K562 (cell line): ENCODE results near the gene PODN. TPM values are rescaled to one million over a fixed set of nuclear protein-coding genes. Genes with fewer than 3 reads are reported as not detected.

Experiments
- ATAC-seq: fragments of 200-7000 bp; cut with Tn5 transposase; 3 replicates; pipeline ENCODE4 v1.9.1; 2020; ENCODE audit warnings: moderate library complexity
- BruUV-seq: library from RNA; stranded (reverse); fragments of 400-500 nt; replicated peaks from 2 replicates; lab custom pipeline; 2021; lab: Mats Ljungman, UMichigan
- CTCF ChIA-PET: fragments of 300-600 bp; formaldehyde crosslinking; extraction: SDS; loops from one replicate; lab custom pipeline; 2021; ENCODE audit warnings: low intra/inter-chr PET ratio; lab: Yijun Ruan, JAX
- POLR2A ChIA-PET: fragments of 300-600, 350-650 bp; sonication (Branson Sonifier 250); formaldehyde crosslinking; extraction: SDS; loops from one replicate; lab custom pipeline; 2021; ENCODE audit warnings: antibody characterized with exemption, inconsistent platforms; lab: Yijun Ruan, JAX
- DNase-seq, 4 experiments: peaks; one replicate each; pipeline versions ENCODE4 v3.0.0 to v3.0.0-alpha.2; 2011 to 2018; ENCODE audit warnings: low spot score in 3 of 4, mixed read lengths in 3 of 4; ENCODE audit errors: extremely low read depth in 1 of 4
- FAIRE-seq: peaks from 2 replicates; lab custom pipeline; 2011; peaks lifted over from hg19 to GRCh38; lab: Jason Lieb, UNC
- H2AFZ ChIP-seq: 2 replicates; pipeline ENCODE4 v1.6.0; 2011; ENCODE audit warnings: low read depth, low read length, control low read depth, inconsistent platforms
- H3K27ac ChIP-seq: fragments of 200-600 bp; 3 replicates; pipeline ENCODE4 v1.8.0; 2011; ENCODE audit warnings: low read depth, mild to moderate bottlenecking, control low read depth, inconsistent platforms, low read length, moderate library complexity, mixed read lengths; ENCODE audit errors: extremely low read depth
- H3K27me3 ChIP-seq, 2 experiments: fragments of 300-600 bp in 1 of 2; 2 replicates in 1 of 2; 3 replicates in 1 of 2; pipeline versions ENCODE4 v1.6.0 to v1.8.0; 2011; ENCODE audit warnings: inconsistent platforms in 2 of 2, low read length in 2 of 2, mild to moderate bottlenecking in 1 of 2, mixed read lengths in 1 of 2, moderate library complexity in 1 of 2; ENCODE audit not compliant: control insufficient read depth in 2 of 2, insufficient read depth in 2 of 2
- H3K36me3 ChIP-seq: fragments of 300-600 bp; 3 replicates; pipeline ENCODE4 v1.8.0; 2011; ENCODE audit warnings: mild to moderate bottlenecking, low read length, inconsistent platforms; ENCODE audit not compliant: control insufficient read depth, insufficient read depth
- H3K4me1 ChIP-seq, 2 experiments: fragments of 200-600 bp in 1 of 2; replicated peaks in 1 of 2; 2 replicates in 1 of 2; 3 replicates in 1 of 2; pipeline versions ENCODE4 v1.5.1 to v1.8.0; 2011; ENCODE audit warnings: inconsistent platforms in 2 of 2, low read length in 2 of 2, mild to moderate bottlenecking in 1 of 2, mixed read lengths in 1 of 2, moderate library complexity in 1 of 2; ENCODE audit not compliant: control insufficient read depth in 2 of 2, insufficient read depth in 2 of 2
- H3K4me2 ChIP-seq: 2 replicates; pipeline ENCODE4 v1.6.1; 2011; ENCODE audit warnings: low read length, control low read depth, inconsistent platforms, mixed read lengths; ENCODE audit not compliant: insufficient read depth
- H3K4me3 ChIP-seq: fragments of 200-600 bp; sonication (generic), shearing (Covaris generic); 2 replicates; pipeline ENCODE4 v1.5.1; 2016; ENCODE audit warnings: control low read depth, inconsistent platforms
- H3K79me2 ChIP-seq: fragments of 200-600 bp; 3 replicates; pipeline ENCODE4 v1.8.0; 2011; ENCODE audit warnings: low read length, inconsistent platforms; ENCODE audit not compliant: control insufficient read depth, insufficient read depth
- H3K9ac ChIP-seq, 2 experiments: 2 replicates each; pipeline versions ENCODE4 v1.6.0 to v1.6.1; 2011; ENCODE audit warnings: low read depth in 2 of 2, low read length in 2 of 2, control low read depth in 1 of 2, inconsistent platforms in 1 of 2, mild to moderate bottlenecking in 1 of 2, mixed read lengths in 1 of 2; ENCODE audit not compliant: insufficient read depth in 1 of 2
- H3K9me1 ChIP-seq: one replicate; pipeline ENCODE4 v1.6.0; 2011; ENCODE audit warnings: inconsistent platforms, mild to moderate bottlenecking, low read length, moderate library complexity; ENCODE audit not compliant: control insufficient read depth, insufficient read depth
- H3K9me3 ChIP-seq: replicated peaks from 2 replicates; pipeline ENCODE4 v1.5.1; 2011; ENCODE audit warnings: low read depth, low read length, inconsistent platforms; ENCODE audit not compliant: control insufficient read depth, insufficient read depth
- H4K20me1 ChIP-seq: replicated peaks from 2 replicates; pipeline ENCODE4 v1.6.1; 2011; ENCODE audit warnings: low read length, inconsistent platforms, mixed read lengths; ENCODE audit not compliant: control insufficient read depth, insufficient read depth
- ARID1B ChIP-seq: fragments of 450-650 bp; IDR thresholded peaks from 2 replicates; pipeline ENCODE4 v1.6.1; 2016; ENCODE audit warnings: antibody characterized with exemption, mild to moderate bottlenecking, inconsistent platforms
- BRF2 ChIP-seq: IDR thresholded peaks from 3 replicates; pipeline ENCODE4 v1.6.1; 2011; ENCODE audit warnings: borderline replicate concordance, mild to moderate bottlenecking; ENCODE audit not compliant: insufficient read length, insufficient read depth
- CHD4 ChIP-seq: fragments of 200-600 bp; sonication (generic); IDR thresholded peaks from 3 replicates; pipeline ENCODE4 v1.6.1; 2012; ENCODE audit warnings: low read depth, mild to moderate bottlenecking, mixed read lengths, low read length, inconsistent platforms; ENCODE audit not compliant: insufficient read depth, insufficient replicate concordance, poor library complexity, severe bottlenecking
- EWSR1 ChIP-seq: fragments of 450-650 bp; IDR thresholded peaks from 2 replicates; pipeline ENCODE4 v1.6.1; 2018; ENCODE audit warnings: borderline replicate concordance, mild to moderate bottlenecking, low read depth, moderate library complexity; ENCODE audit not compliant: partially characterized antibody
- HMGN3 ChIP-seq: IDR thresholded peaks from 2 replicates; pipeline ENCODE4 v1.6.1; 2011; ENCODE audit warnings: borderline replicate concordance, low read depth, mild to moderate bottlenecking, mixed read lengths, low read length; ENCODE audit not compliant: insufficient read length; ENCODE audit errors: extremely low read depth
- KDM1A ChIP-seq, 2 experiments: fragments of 450-650 bp; IDR thresholded peaks; 2 replicates each; pipeline ENCODE4 v1.6.1; 2016; ENCODE audit warnings: mild to moderate bottlenecking in 2 of 2
- MITF ChIP-seq: IDR thresholded peaks from 2 replicates; pipeline ENCODE4 v1.6.1; 2014; ENCODE audit warnings: antibody characterized with exemption
- POLR3A ChIP-seq: IDR thresholded peaks from 2 replicates; pipeline ENCODE4 v1.6.1; 2011; ENCODE audit warnings: borderline replicate concordance, mild to moderate bottlenecking, moderate library complexity; ENCODE audit not compliant: insufficient read length, insufficient read depth; ENCODE audit errors: extremely low read depth
- RAD51 ChIP-seq: fragments of 450-650 bp; IDR thresholded peaks from 2 replicates; pipeline ENCODE4 v1.7.1; 2016; ENCODE audit warnings: low read depth, mild to moderate bottlenecking, borderline replicate concordance
- TAL1 ChIP-seq: fragments of 450-650 bp; IDR thresholded peaks from 2 replicates; pipeline ENCODE4 v1.6.1; 2016; ENCODE audit warnings: mild to moderate bottlenecking
- ZBTB49 ChIP-seq: sonication (generic); formaldehyde crosslinking; IDR thresholded peaks from 2 replicates; pipeline ENCODE4 v1.8.0; 2022; ENCODE audit warnings: missing genetic modification reagents, mild to moderate bottlenecking, borderline replicate concordance
- ZBTB5 ChIP-seq: fragments of 450-650 bp; IDR thresholded peaks from 2 replicates; pipeline ENCODE4 v1.6.1; 2017; ENCODE audit warnings: antibody characterized with exemption
- ZBTB7A ChIP-seq: IDR thresholded peaks from 2 replicates; pipeline ENCODE4 v1.6.1; 2011; ENCODE audit warnings: low read depth, mild to moderate bottlenecking, low read length, moderate library complexity, borderline replicate concordance; ENCODE audit not compliant: control insufficient read depth
- ZNF124 ChIP-seq: sonication (generic); formaldehyde crosslinking; IDR thresholded peaks from 2 replicates; pipeline ENCODE4 v1.8.1; 2022; ENCODE audit warnings: missing genetic modification reagents
- ZNF217 ChIP-seq: sonication (generic); formaldehyde crosslinking; IDR thresholded peaks from 2 replicates; pipeline ENCODE4 v1.8.0; 2022; ENCODE audit warnings: mild to moderate bottlenecking, missing genetic modification reagents
- ZNF830 ChIP-seq: fragments of 250-450 bp; sonication (Bioruptor Pico); IDR thresholded peaks from 2 replicates; pipeline ENCODE4 v1.5.0; 2021; ENCODE audit warnings: mild to moderate bottlenecking
- WGBS: fragments of 100-300 bp; shearing (Covaris generic); methylation state at CpG from one replicate; pipeline ENCODE4 v1.1.6; 2016; ENCODE audit warnings: low coverage, mixed read lengths; ENCODE audit not compliant: insufficient coverage; ENCODE audit errors: missing lambda C conversion rate; 5-methylcytosine and 5-hydroxymethylcytosine counted together
- in situ Hi-C: fragments of 300-500 bp; cut with MboI; formaldehyde crosslinking; loops from 4 replicates; pipeline ENCODE4 v1.15.0; 2018; ENCODE audit warnings: inconsistent platforms, mixed read lengths
- intact Hi-C: fragments of 100-400 bp; cut with micrococcal nuclease; formaldehyde crosslinking; loops from 2 replicates; pipeline ENCODE4 v1.14.2; 2022
- polyA plus RNA-seq, 8 experiments: library from polyadenylated mRNA; depleted of rRNA in 4 of 8; stranded (reverse) in 5 of 8; unstranded in 3 of 8; fragments of >200 nt; fragmentation: Nextera tagmentation in 2 of 8; fragmentation: Illumina TruSeq in 1 of 8; extraction: Ambion mirVana in 2 of 8; extraction: Trizol in 1 of 8; gene quantifications; 2 replicates each; pipeline versions ENCODE4 v1.2.1 to v1.2.3, GENCODE V29; 2011 to 2014; ENCODE audit warnings: inconsistent platforms in 1 of 8, missing spikeins in 1 of 8
- total RNA-seq, 7 experiments: library from RNA; depleted of rRNA in 6 of 7; stranded (reverse); fragments of >200 nt in 6 of 7; fragmentation: Illumina TruSeq in 2 of 7; extraction: Trizol in 2 of 7; gene quantifications; 2 replicates each; pipeline versions ENCODE4 v1.2.1 to v1.2.3, GENCODE V29; 2011 to 2021; ENCODE audit warnings: low replicate concordance in 1 of 7

PODN gene
- total and polyA plus RNA-seq, 9 of the 15 experiments (the other 6 are each of a cell fraction or from before 2014, with no cell fraction given), result not detected

GRCh38 chr1:53073287-53073686 is 11.3 kb downstream of the PODN start:
- Histone ChIP-seq H4K20me1 (no peaks in the 10 kb centered on the region), H3K36me3 (no peaks in the 10 kb centered on the region), H3K9me1 (no peaks in the 10 kb centered on the region), H3K4me3 (no peak overlapping the region), H3K9me3 (no peaks in the 10 kb centered on the region), H3K79me2 (no peaks in the 10 kb centered on the region), H2AFZ (no peak overlapping the region), H3K4me2 (no peak overlapping the region), H3K27me3 (peaks cover 14 to 36% of the 10 kb centered on the region in 2 experiments; a peak in 4 of 5 replicates), H3K9ac (no peak overlapping the region), H3K27ac (no peak overlapping the region), H3K4me1 (peaks cover 0 to 32% of the 10 kb centered on the region in 2 experiments; a peak in 2 of 5 replicates)
- no TSS peak for BruUV-seq
- ChIA-PET POLR2A (interaction anchor here (0.7 to 0.8 kb wide), 2 partner anchors 13 to 322 kb away, joined by 3 read pairs; no protein-coding TSS in a partner anchor), CTCF (no interaction called here)
- FAIRE-seq (no peak), ATAC-seq (no peak), DNase-seq (no peak)
- intact Hi-C loops (no loop called here), in situ Hi-C loops (no loop called here)
- WGBS, result 31% methylated on average over 7 of the region's 7 CpGs
- TF ChIP-seq ZBTB5 (no peak), HMGN3 (no peak), ZBTB7A (no peak), ARID1B (no peak), ZBTB49 (CRISPR knock-in tag) (no peak), EWSR1 (no peak), ZNF124 (CRISPR knock-in tag) (no peak), TAL1 (no peak), MITF (no peak), POLR3A (no peak), ZNF217 (CRISPR knock-in tag) (no peak), RAD51 (no peak), CHD4 (no peak), ZNF830 (CRISPR knock-in tag) (no peak), BRF2 (no peak), KDM1A (IDR thresholded peaks at IDR 0.05) (no peak)
